ENCODE measurements around the gene IFFO2.

GRCh38 chr1:18997508-18997907, 41.0 kb upstream of the IFFO2 start:
- TF ChIP-seq CTCF (IDR thresholded peaks at IDR 0.05) (no peak), EZH2 (IDR thresholded peaks at IDR 0.05; ENCODE audit: borderline replicate concordance, insufficient read depth, low read depth, low read length, poor library complexity, severe bottlenecking) (no peak)
